Natural killer cell (primary cell): Measurements from ENCODE around the gene CYTH1. TPM values are rescaled to one million over a fixed set of nuclear protein-coding genes. Genes with fewer than 3 reads are reported as not detected.

Experiments
- ATAC-seq, 3 donors: fragments of 150-1000 bp in 2 of 3; fragments of 200-7000 bp in 1 of 3; cut with Tn5 transposase; 1 replicate in 1 of 3; 2 replicates in 2 of 3; pipeline ENCODE4 v1.10.0; 2021; ENCODE audit warnings: mild to moderate bottlenecking in 2 of 3, moderate library complexity in 2 of 3
- DNase-seq, 2 donors: peaks; one replicate each; pipeline versions ENCODE4 v3.0.0 to v3.0.0-alpha.2; 2013 to 2021; ENCODE audit warnings: mixed read lengths in 1 of 2
- H3K27ac ChIP-seq: one replicate; pipeline ENCODE4 v1.5.1; 2013; ENCODE audit warnings: mild to moderate bottlenecking, low read length
- H3K27me3 ChIP-seq: one replicate; pipeline ENCODE4 v1.6.1; 2013; ENCODE audit warnings: low read length; ENCODE audit not compliant: control insufficient read depth, insufficient read depth
- H3K36me3 ChIP-seq: one replicate; pipeline ENCODE4 v1.6.1; 2013; ENCODE audit warnings: low read length; ENCODE audit not compliant: control insufficient read depth, insufficient read depth
- H3K4me1 ChIP-seq: one replicate; pipeline ENCODE4 v1.6.1; 2013; ENCODE audit warnings: low read length; ENCODE audit not compliant: control insufficient read depth, insufficient read depth
- H3K4me3 ChIP-seq: one replicate; pipeline ENCODE4 v1.5.1; 2013; ENCODE audit warnings: low read length
- H3K9me3 ChIP-seq: one replicate; pipeline ENCODE4 v1.6.1; 2013; ENCODE audit warnings: low read length; ENCODE audit not compliant: control insufficient read depth, insufficient read depth
- H3K27ac Mint-ChIP-seq, 2 donors: one replicate each; pipeline ENCODE4 v1.8.0; 2022; ENCODE audit warnings: mild to moderate bottlenecking in 2 of 2, mixed read lengths in 2 of 2, moderate library complexity in 1 of 2
- H3K27me3 Mint-ChIP-seq, 2 donors: one replicate each; pipeline ENCODE4 v1.8.0; 2022; ENCODE audit warnings: low read depth in 2 of 2, mixed read lengths in 2 of 2
- H3K36me3 Mint-ChIP-seq: one replicate; pipeline ENCODE4 v1.8.0; 2022; ENCODE audit warnings: mixed read lengths
- H3K4me1 Mint-ChIP-seq, 2 donors: one replicate each; pipeline ENCODE4 v1.8.0; 2022; ENCODE audit warnings: mixed read lengths in 2 of 2
- H3K4me3 Mint-ChIP-seq: one replicate; pipeline ENCODE4 v1.8.0; 2022; ENCODE audit warnings: mild to moderate bottlenecking, moderate library complexity, mixed read lengths
- H3K9me3 Mint-ChIP-seq, 2 donors: one replicate each; pipeline ENCODE4 v1.8.0; 2022; ENCODE audit warnings: mixed read lengths in 2 of 2
- CTCF ChIP-seq: fragments of 200-600 bp; IDR thresholded peaks from one replicate; pipeline ENCODE4 v1.8.0; 2022; ENCODE audit warnings: antibody characterized with exemption
- WGBS: methylation state at CpG from one replicate; pipeline ENCODE4 v1.1.7; 2013; ENCODE audit warnings: missing lambda C conversion rate; ENCODE audit not compliant: insufficient coverage; 5-methylcytosine and 5-hydroxymethylcytosine counted together
- intact Hi-C: fragments of 100-400 bp; cut with micrococcal nuclease; formaldehyde crosslinking; loops from one replicate; pipeline ENCODE4 v1.14.2; 2022
- total RNA-seq, 4 donors: library from RNA; stranded (reverse); fragments of 120-200 nt in 1 of 4; gene quantifications; one replicate each; pipeline versions ENCODE4 v1.2.3 to v1.2.4, GENCODE V29; 2013 to 2022

CYTH1 gene
- total RNA-seq, 3 donors from 2014 or later (not counting 1 experiment from before 2014, with no cell fraction given): 437 to 514 (median 457) TPM

GRCh38 chr17:78748730-78749317 lies 33.2 kb downstream of the CYTH1 start:
- Mint-ChIP-seq H3K4me1 (peaks cover 92 to 95% of the 10 kb centered on the region in 2 donors), H3K4me3 (peak overlapping the region; percentile 80), H3K36me3 (no peaks in the 10 kb centered on the region), H3K9me3 (no peaks in the 10 kb centered on the region), H3K27ac (peak overlapping the region; percentile 93), H3K27me3 (no peaks in the 10 kb centered on the region)
- intact Hi-C loops: loop anchor here (1.0 to 2.0 kb wide), 3 partner anchors 9 to 26 kb away; no protein-coding TSS in a partner anchor
- Histone ChIP-seq H3K4me1 (peaks cover 86% of the 10 kb centered on the region), H3K27ac (peak overlapping the region; percentile 93), H3K27me3 (no peaks in the 10 kb centered on the region), H3K9me3 (no peaks in the 10 kb centered on the region), H3K4me3 (peak overlapping the region; percentile 38), H3K36me3 (peaks cover under 1% of the 10 kb centered on the region)
- peak; percentile 74 to 92 for DNase-seq
- ATAC-seq: peak; percentile 76 to 93 (median 86)
- no peak for TF ChIP-seq CTCF
- WGBS: 16% methylated on average over 8 of the region's 8 CpGs

GRCh38 chr17:78748048-78748729 lies 33.9 kb downstream of the CYTH1 start:
- H3K27ac ChIP-seq: peak overlapping the region; percentile 93
- H3K9me3 Mint-ChIP-seq: no peaks in the 10 kb centered on the region
- peak; percentile 29 to 52 (median 34) for ATAC-seq
- H3K27me3 Mint-ChIP-seq: no peaks in the 10 kb centered on the region
- peaks cover 4% of the 10 kb centered on the region for H3K36me3 ChIP-seq
- peak overlapping the region; percentile 38 for H3K4me3 ChIP-seq
- no peak for TF ChIP-seq CTCF
- H3K4me3 Mint-ChIP-seq: peak overlapping the region; percentile 80
- H3K4me1 ChIP-seq: peaks cover 86% of the 10 kb centered on the region
- 1% methylated on average over 6 of the region's 6 CpGs for WGBS
- no peaks in the 10 kb centered on the region for H3K9me3 ChIP-seq
- intact Hi-C loops: loop anchor here (1.0 to 2.0 kb wide), 3 partner anchors 10 to 27 kb away; no protein-coding TSS in a partner anchor
- no peaks in the 10 kb centered on the region for H3K36me3 Mint-ChIP-seq
- DNase-seq: peak in 1 of 2 donors; percentile 64
- H3K27me3 ChIP-seq: no peaks in the 10 kb centered on the region
- H3K4me1 Mint-ChIP-seq: peaks cover 94 to 96% of the 10 kb centered on the region in 2 donors
- peak overlapping the region; percentile 93 for H3K27ac Mint-ChIP-seq

- no peak for TF ChIP-seq CTCF
- Mint-ChIP-seq H3K9me3 (no peaks in the 10 kb centered on the region), H3K27ac (peak overlapping the region; percentile 93), H3K27me3 (no peaks in the 10 kb centered on the region), H3K4me1 (peaks cover 92 to 96% of the 10 kb centered on the region in 2 donors), H3K4me3 (peak overlapping the region; percentile 80), H3K36me3 (no peaks in the 10 kb centered on the region)
- intact Hi-C loops: loop anchor here (2.0 kb wide), 1 partner anchor 17 kb away; no protein-coding TSS in a partner anchor
- WGBS: 75% methylated on average over 1 of the region's 2 CpGs
- H3K9me3 ChIP-seq: no peaks in the 10 kb centered on the region
- H3K27me3 ChIP-seq: no peaks in the 10 kb centered on the region
- ATAC-seq (peak; percentile 3 to 24 (median 11)), DNase-seq (peak in 1 of 2 donors; percentile 54)
- H3K4me1 ChIP-seq: peaks cover 86% of the 10 kb centered on the region
- peak overlapping the region; percentile 93 for H3K27ac ChIP-seq
- H3K36me3 ChIP-seq: peaks cover 4% of the 10 kb centered on the region
- peak overlapping the region; percentile 38 for H3K4me3 ChIP-seq
Measured at GRCh38 chr17:78747488-78747887, 34.6 kb downstream of the CYTH1 start.
